Measurements from ENCODE around the gene LZTR1. TPM values are rescaled to one million over a fixed set of nuclear protein-coding genes. Genes with fewer than 3 reads are reported as not detected.
A peak's percentile ranks its signal among the peaks of the same experiment; 100 is the strongest.
"Not testable (repeated sequence)": the region's sequence is repeated elsewhere in the genome, so short reads cannot be mapped to it uniquely, and the experiment has no call there.

Gene LZTR1
- total RNA-seq, 1 donor from 2014 or later: 79.6 TPM

DNA sequence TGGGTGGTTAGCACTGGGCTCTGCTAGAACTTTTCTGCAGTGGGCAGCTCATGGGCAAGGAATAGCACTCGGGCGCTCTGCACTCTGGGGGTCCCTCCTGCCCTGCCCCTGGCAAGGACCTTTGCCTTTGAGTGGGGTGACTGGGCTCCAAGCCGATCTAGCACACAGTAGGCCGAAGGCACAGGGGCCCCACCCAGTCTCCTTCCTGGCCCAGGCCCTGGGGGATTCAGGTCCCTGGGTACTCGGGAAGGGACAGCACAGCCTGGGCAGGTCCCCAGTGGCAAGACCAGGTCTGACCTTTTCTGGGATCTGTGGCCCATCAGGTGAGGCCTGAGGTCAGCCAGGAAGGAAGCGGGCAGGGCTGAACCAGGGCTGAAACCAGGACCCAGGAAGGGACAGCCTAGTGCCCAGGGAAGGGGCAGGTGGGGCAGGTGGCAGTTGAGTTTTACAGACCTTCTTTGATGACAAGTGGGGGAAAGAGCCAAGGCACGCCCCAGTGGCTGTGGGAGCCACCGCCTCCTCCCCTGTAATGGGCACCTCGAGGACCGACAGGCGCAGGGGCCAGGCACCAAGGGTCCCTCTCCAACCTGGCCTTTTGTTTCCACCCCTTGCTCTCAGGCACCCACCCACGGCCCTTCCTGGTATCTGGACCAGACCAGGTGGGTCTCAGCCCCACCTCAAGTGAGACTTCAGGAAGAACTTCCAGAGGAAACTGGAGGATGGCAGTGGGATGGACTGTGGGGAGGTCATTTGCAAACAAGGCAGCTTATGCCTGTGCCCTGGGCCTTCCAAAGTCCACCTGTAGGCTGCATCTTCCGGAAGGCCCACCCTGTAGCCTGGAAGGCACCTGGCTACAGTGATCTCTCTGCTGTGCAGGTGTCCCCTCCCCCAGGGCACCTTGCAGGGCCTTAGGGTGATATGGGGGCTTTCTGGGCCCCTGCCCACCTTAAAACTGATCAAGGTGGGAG is 15.9 kb upstream of the LZTR1 start:
- no peak for DNase-seq (ENCODE audit: low spot score)

DNA sequence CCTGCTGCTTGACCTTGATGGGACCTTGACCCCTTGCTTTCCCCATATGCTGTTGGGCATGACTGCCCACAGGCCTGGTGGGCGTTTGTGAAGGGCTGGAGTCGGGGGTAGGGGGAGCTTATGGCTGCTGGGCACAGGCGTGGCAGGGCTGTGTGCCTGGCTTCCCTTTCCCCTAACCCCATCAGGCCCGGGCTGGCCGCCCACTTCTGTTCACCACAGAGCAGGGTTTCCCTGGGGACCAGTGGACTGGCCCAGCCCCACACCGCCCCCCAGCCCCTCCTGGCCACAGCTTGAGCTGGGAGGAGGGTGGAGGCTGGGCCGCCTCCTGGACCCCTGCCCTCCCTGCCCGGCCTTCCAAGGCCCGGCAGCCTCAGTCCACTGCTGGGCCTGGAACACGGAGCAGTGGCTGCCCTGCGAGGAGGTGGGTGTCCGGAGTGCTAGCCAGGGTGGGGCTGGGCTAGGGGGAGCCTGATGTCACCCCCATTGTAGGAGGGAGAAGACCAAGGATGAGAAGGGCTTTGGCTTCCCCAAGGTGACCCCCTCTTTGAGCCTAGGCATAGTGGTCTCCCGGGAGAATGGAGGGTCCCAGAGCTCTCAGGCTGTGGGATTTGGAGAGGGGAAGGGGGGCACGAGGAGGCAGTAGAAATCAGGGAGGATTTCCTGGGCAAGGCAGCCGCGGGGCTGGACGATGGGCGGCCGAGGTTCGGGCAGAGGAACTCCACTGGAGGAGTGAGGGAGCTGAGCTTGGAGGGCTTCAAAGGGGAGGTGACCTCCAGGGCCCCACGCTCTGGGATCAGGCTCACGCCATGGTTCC is 15.0 kb upstream of the LZTR1 start, which contains the start of gene AIFM3:
TSS of gene AIFM3 (plus strand) at position 373 of the 814 bp plus-strand sequence. CDS start 690 bp downstream, outside the sequence.
- DNase-seq (ENCODE audit: low spot score): no peak

DNA sequence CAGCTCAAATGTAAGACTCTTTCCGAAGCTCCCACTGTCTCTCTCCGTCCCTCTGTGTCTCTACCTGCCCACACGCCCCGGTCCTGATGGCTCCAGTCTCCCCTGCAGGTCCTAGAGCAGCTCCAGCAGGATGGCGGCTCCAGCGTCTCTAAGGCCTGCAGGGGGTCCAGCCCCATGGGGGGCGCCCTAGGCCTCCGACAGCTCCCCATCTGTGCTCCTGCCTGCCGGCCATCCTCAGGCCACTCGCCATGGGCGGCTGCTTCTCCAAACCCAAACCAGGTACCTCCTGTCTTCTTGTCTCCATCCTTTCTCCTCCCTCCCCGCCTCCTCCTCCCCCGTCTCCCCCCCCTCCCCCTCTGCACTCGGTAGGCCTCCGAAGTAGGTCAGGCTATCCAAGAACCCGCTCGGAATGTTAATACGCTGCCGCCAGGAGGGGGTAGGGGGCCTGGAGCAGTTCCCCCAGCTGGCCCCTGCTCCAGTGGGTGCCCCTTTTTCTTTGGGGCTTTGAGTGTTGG is 14.3 kb upstream of the LZTR1 start:
- no peak for DNase-seq (ENCODE audit: low spot score)

DNA sequence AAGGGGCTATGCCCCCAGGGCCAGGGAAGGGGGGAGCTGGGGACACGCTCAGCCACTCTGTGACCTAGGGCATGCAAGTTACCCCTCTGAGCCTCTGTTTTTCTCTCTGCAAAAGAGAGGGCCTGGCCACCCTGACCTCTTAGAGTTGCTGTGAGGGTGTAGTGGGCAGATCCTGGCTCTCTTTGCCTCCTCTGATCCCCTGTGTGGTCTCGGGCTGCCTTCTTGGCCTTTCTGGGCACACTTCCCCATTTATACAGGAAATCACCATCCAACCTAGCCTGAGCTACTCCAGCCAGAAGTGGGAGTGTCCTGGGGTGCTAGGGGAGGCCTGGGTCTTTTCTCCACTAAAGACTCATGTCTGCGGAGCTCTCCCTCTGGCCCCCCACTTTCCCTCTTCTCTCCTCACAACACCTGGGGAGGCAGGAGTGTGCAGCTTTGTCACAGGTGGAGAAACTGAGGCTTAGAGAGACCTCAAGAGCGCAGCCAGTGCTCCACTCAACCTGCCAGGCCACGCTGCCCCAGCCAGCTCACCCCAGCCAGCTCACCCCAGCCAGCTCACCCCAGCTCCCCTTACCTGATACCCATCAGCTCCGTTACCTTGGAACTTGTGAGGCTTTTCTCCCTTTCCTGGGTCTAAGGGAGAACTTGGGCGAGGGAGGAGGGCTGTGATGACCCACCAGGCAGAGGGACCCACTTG is 13.7 kb upstream of the LZTR1 start:
- no peak for DNase-seq (ENCODE audit: low spot score)

DNA sequence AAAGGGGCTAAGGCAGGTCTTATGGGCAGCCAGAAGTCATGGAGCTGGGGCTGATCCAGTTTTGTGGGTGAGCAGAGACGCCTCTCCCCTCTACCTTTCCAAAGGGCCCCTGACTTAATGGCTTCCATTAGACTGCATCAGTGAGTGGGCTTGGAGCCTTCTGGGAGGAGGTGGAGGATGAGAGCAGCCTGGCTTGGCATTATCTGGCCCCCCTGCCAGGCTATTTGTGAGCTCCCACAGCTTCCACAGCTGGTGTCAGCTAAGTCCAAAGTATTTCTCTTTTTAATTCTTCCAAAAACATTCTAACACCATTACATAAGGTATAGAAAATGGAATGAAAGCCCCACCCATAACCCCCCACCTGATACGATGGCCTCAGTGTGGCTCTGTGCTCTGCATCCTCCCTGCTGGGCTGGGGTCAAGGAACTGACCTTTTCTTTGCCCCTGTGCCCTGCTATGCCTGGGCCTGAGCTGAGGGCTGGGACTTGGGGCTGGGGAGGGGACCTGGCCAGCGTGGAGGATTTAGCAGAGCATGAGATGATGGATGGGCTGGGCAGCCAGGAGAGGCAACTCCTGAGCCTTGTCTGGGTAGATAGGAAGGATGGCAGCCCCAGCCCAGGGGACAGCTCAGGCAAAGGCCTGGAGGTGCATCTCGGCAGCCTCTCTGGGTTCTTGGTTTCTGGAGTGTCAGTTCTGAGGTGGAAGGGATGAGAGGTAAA is 11.0 kb upstream of the LZTR1 start:
- DNase-seq (ENCODE audit: low spot score): no peak

DNA sequence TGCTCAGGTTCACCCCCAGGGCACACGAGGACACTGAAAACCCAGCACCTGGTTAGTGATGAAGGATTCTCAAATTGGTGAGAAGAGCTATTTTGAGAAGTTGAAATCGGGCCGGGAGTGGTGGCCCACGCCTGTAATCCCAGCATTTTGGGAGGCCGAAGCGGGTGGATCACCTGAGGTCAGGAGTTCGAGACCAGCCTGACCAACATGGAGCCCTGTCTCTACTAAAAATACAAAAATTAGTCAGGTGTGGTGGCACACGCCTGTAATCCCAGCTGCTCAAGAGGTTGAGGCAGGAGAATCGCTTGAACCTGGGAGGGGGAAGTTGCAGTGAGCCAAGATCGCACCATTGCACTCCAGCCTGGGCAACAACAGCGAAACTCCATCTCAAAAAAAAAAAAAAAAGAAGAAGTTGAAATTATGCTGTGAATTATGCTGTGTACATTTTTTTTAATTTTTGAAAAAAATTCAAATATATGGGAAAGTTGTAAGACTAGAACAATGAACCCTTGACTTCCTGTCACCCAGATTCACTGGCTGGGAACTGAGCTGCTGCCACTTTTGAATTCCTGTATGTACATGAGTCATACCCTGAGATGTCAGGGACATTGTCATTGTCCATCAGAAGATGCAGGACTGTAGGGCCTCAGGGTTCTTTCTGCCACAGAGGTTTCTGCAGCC is 9.9 kb upstream of the LZTR1 start:
- DNase-seq (ENCODE audit: low spot score): not testable (repeated sequence)

DNA sequence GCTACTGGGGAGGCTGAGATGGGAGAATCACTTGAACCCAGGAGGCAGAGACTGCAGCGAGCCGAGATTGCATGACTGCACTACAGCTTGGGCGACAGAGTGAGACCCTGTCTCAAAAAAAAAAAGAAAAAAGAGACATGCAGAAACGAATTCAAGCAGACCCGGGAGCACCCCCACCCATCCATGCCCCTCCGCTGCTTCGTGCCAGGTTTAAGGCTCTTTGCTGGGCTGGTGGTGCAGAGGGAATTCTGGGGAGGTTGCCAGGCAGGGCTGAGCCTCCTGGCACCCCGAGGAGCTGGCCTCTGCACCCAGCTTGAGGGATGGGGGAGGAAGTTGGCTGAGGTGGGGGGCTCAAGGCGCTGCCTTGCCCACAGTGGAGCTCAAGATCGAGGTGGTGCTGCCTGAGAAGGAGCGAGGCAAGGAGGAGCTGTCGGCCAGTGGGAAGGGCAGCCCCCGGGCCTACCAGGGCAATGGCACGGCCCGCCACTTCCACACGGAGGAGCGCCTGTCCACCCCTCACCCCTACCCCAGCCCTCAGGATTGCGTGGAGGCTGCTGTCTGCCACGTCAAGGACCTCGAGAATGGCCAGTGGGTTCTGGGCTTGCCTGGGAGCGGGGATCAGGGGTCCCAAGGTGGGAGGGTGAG is 9.0 kb upstream of the LZTR1 start:
- DNase-seq (ENCODE audit: low spot score): no peak

DNA sequence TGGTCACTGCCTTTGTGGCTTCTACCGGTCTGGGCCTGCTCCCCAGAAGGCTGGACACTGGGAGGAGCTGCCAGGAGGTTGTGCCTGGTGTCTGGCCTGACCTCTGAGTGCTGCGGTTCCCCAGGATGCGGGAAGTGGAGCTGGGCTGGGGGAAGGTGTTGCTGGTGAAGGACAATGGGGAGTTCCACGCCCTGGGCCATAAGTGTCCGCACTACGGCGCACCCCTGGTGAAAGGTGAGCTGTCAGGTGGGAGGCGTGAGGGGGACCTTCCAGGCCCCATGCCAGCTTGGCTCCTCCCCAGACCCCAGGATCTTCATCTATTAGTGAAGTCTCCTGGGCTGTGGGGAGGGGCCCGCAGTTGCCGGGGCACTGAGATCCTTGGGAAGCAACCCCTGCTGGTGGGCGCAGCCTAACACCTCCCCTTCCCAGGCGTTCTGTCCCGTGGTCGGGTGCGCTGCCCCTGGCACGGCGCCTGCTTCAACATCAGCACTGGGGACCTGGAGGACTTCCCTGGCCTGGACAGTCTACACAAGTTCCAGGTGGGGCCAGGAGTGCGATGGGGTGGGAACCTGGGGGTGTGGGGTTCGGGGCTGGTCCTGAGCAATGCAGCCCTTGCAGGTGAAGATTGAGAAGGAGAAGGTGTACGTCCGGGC is 8.3 kb upstream of the LZTR1 start:
- DNase-seq (ENCODE audit: low spot score): no peak

DNA sequence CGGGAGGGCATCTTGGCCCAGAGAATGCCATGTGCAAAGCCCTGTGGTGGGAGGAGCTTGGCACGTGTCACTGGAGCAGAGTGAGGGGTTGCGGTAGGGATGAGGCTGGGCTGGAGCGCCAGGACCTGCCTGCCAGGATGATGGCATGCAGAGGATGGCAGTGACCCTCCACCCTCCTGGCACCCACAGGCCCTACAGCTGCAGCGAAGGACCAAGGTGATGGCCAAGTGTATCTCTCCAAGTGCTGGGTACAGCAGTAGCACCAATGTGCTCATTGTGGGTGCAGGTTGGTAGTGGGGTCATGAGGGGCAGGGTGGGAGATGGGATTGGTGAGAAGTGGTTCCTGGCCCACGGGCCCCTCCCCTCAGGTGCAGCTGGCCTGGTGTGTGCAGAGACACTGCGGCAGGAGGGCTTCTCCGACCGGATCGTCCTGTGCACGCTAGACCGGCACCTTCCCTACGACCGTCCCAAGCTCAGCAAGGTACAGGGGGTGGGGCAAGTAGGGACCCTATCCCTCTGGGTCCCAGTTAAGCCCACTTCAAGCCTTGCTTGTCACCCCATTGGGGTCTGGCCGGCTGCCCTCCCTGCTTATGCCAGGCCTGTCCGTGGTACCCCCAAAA is 7.7 kb upstream of the LZTR1 start:
- DNase-seq (ENCODE audit: low spot score): no peak

DNA sequence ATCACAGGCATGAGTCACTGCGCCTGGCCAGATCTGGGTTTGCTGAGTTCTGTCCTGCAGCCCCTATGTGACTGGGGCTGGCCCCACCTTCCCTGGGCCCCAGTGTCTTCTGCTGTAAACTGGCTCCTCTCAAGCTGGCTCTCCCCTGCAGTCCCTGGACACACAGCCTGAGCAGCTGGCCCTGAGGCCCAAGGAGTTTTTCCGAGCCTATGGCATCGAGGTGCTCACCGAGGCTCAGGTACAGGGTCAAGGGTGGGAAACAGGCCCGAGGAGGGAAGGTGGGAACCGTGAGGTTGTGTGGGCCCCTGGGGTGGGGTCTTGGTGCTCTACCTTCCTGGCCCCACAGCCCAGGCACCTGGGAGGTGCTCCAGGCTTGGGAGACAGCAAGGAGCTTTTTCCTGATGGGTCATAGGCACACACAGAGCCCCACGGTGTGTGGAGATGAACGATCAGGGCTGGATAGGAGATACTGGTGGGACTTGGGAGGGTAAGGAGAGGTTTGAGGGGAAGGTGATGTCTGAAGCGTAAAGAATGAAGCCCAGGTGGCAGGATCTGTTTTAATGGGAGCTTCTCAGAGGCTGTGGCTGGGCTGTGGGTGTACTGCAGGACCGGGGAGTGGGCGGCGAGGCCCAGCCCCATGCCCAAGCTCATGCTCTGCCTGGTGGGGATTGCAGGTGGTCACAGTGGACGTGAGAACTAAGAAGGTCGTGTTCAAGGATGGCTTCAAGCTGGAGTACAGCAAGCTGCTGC is 6.4 kb upstream of the LZTR1 start:
- no peak for DNase-seq (ENCODE audit: low spot score)

DNA sequence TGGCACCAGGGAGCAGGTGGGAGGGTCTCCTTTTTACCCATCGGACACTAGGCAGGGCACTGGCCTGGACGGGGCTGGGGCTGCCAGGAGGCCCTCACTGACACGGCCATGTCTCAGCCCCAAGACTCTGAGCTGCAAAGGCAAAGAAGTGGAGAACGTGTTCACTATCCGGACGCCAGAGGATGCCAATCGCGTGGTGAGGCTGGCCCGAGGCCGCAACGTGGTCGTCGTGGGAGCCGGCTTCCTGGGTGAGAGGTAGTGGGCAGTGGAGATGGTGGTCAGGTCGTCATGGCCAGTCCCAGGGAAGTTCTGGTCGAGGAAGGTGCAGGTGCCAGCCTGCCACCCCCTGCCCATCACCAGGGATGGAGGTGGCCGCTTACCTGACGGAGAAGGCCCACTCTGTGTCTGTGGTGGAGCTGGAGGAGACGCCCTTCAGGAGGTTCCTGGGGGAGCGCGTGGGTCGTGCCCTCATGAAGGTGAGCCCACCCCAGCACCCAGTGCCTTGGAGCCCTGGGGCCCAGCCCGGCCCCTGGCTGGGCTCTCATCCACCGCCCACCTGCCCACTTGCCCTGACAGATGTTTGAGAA is 5.7 kb upstream of the LZTR1 start:
- DNase-seq (ENCODE audit: low spot score): no peak

DNA sequence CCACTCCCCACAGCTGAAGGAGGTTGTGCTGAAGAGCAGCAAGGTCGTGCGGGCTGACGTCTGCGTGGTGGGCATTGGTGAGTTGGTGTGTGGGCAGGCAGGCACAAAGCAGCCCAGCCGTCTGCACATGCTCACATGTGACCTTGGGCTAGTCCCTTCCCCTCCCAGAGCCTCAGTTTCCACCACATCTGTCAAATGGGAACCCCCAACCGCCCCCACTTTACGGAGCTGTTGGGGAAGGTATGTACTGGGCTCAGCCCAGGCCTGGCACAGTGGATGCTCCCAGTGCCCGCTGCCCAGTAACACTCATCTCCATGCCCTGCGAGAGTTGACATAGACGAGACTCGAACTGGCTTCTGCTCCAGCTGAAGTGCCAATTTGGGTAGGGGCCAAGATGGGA is 5.1 kb upstream of the LZTR1 start:
- no peak for DNase-seq (ENCODE audit: low spot score)

DNA sequence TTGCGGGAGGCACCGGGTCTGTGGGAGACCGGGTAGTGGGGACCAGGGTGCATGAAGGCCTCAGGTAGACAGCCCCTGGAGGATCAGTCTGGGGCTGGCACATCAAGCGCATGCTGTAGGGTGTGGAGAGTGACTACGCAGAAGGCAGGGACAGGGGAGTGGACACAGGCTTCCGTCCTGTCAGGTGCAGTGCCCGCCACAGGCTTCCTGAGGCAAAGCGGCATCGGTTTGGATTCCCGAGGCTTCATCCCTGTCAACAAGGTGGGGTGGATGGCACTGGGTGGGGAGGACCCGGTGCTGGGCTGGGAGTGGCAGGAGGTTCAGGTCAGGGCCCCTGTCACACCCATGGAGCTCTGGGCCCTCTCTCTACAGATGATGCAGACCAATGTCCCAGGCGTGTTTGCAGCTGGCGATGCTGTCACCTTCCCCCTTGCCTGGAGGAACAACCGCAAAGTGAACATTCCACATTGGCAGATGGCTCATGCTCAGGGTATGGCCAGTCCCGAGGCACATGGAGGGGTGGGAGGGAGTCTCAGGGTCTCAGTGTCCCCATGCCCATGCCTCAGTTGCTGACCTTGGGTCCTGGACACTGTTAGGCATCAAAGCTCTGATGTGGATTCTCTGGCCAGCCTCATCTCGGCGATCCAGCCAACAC is 4.5 kb upstream of the LZTR1 start:
- no peak for DNase-seq (ENCODE audit: low spot score)

DNA sequence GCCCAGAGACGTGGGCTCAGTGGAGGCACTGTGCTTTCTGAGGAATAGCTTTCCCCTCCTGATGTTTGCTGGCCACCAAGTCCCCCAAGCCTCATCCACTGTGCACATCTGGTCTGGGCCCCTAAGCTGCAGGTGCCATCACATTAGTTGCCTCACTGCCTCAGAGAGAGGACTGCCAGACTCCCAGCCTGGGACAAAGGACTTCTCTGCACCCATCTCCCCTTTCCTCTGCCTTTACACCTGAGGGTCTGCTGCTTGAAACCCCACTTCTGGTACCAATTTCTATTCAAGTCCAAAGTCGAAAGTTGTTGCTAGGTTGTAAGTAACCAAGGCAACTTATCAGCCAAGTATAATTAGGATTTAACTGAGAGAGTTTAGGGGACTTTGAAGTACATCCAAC is 3.7 kb upstream of the LZTR1 start:
- DNase-seq (ENCODE audit: low spot score): no peak

DNA sequence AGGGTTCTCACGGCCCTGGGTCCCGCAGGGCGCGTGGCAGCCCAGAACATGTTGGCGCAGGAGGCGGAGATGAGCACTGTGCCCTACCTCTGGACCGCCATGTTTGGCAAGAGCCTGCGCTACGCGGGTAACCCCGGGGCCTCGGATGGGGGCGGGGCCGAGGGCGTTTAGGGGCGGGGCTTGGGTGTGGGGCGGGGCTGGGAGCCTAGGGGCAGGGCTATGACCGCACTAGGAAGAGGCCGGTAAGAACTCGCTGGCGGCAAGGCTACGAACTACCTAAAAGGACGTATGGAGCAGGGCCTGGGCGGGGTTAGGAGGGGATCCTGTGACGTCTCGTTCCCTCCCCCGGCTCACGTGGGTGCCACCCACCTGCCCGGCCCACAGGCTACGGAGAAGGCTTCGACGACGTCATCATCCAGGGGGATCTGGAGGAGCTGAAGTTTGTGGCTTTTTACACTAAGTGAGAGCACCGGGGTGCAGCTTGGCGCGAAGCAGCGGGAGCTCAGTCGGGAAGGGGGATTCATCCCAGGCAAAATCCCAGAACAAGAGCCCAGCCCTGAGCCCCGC is 2.8 kb upstream of the LZTR1 start:
- peak; percentile 87 for DNase-seq (ENCODE audit: low spot score)

DNA sequence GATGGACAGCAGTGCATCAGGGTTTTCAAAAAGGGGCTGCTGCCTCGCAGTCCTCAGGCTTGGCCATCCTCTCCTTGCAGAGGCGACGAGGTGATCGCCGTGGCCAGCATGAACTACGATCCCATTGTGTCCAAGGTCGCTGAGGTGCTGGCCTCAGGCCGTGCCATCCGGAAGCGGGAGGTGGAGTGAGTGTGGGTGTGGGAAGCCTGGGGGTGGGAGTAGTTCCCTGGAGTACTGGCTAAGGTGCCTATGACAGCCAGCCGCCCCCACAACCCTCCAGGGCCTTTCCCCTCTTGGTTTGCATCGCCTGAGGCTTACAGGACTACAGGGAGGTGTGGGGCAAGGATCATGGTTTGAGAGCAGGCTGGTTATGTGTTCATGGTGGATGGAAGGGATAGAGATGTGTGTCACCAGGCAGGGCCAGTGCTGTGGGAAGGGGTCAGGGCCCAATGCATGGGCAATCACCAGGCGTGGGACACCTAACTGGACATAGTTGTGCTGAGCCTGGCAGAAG is 2.1 kb upstream of the LZTR1 start:
- DNase-seq (ENCODE audit: low spot score): no peak

DNA sequence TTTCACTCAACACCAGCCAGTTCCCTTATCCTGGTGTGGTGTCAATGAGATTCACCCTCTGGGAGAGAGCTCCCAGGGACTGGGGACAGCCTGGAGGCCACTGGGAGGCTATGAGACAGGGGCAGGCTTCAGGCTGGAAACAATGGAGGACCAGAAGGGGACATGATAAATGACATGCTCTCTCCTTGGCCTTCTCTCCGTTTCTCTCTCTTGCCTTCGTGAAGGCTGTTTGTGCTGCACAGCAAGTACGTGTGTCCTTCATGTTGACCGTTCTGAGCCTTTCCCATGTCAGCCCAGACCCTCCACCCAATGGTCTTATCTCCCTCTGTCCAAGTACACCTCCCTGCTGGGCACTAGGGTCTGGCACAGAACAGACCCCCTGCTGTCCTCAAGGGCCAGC is 1.6 kb upstream of the LZTR1 start:
- DNase-seq (ENCODE audit: low spot score): no peak

Measured in ureter (tissue), 1 donor.